ENCODE data around the gene HOXB1.
A peak's percentile ranks its signal among the peaks of the same experiment; 100 is the strongest.
"Not testable (repeated sequence)": the region's sequence is repeated elsewhere in the genome, so short reads cannot be mapped to it uniquely, and the experiment has no call there.

HOXB1 gene

GRCh38 chr17:48492401-48493298 lies 38.2 kb downstream of the HOXB1 start:
- DNase-seq = peak; percentile 71

- DNase-seq = no peak
These were observed 39.1 kb downstream of the HOXB1 start for GRCh38 chr17:48491527-48492273.

- no peak for DNase-seq
These were observed 40.3 kb downstream of the HOXB1 start for GRCh38 chr17:48490451-48490892.

GRCh38 chr17:48489781-48490180 lies 41.0 kb downstream of the HOXB1 start:
- no peak for DNase-seq

GRCh38 chr17:48488548-48489106 lies 42.2 kb downstream of the HOXB1 start:
- no peak for DNase-seq

- DNase-seq = no peak
These were observed 43.6 kb downstream of the HOXB1 start for GRCh38 chr17:48487221-48487620.

GRCh38 chr17:48486557-48486956 lies 44.3 kb downstream of the HOXB1 start:
- no peak for DNase-seq

GRCh38 chr17:48484850-48485249 lies 46.0 kb downstream of the HOXB1 start:
- DNase-seq = no peak

GRCh38 chr17:48484256-48484655 lies 46.6 kb downstream of the HOXB1 start:
- DNase-seq = no peak

GRCh38 chr17:48483471-48484131 lies 47.2 kb downstream of the HOXB1 start:
- DNase-seq = no peak

- no peak for DNase-seq
These were observed 47.8 kb downstream of the HOXB1 start for GRCh38 chr17:48483004-48483403.

GRCh38 chr17:48482301-48482700 lies 48.5 kb downstream of the HOXB1 start:
- not testable (repeated sequence) for DNase-seq

GRCh38 chr17:48479014-48479402 lies 51.8 kb downstream of the HOXB1 start:
- no peak for DNase-seq

Measured in CD4-positive, alpha-beta T cell treated with Interleukin-12 subunit alpha and Interleukin-12 subunit beta, for 1 hour (primary cell).